DND-41 (cell line): ENCODE measurements around the gene MEP1A.

Experiments used
- CTCF ChIP-seq: IDR thresholded peaks from 2 replicates; pipeline ENCODE4 v1.5.1; 2012; ENCODE audit warnings: borderline replicate concordance, low read length, moderate library complexity, mild to moderate bottlenecking; ENCODE audit not compliant: poor library complexity, severe bottlenecking; ENCODE audit errors: extremely low read depth
- EZH2 ChIP-seq: IDR thresholded peaks from 3 replicates; pipeline ENCODE4 v1.6.1; 2012; ENCODE audit warnings: borderline replicate concordance, low read depth, mild to moderate bottlenecking, moderate library complexity, low read length, inconsistent platforms; ENCODE audit not compliant: severe bottlenecking

- TF ChIP-seq CTCF: no peak
- no peak for TF ChIP-seq EZH2
Observed at GRCh38 chr6:46776070-46776712, 17.0 kb upstream of the MEP1A start.
